Spleen (tissue), 7 donors: ENCODE measurements around the gene SHC3.

Experiments used
- CTCF ChIP-seq, 11 experiments: fragments of 200-600 bp in 7 of 11; fragments of 450-650 bp in 4 of 11; sonication (generic) in 4 of 11; IDR thresholded peaks in 8 of 11; conservative IDR thresholded peaks in 3 of 11; 1 replicate in 7 of 11; 2 replicates in 4 of 11; pipeline versions ENCODE4 v1.4.0 to v1.8.0; 2016 to 2021; ENCODE audit warnings: antibody characterized with exemption in 11 of 11, inconsistent platforms in 4 of 11, mild to moderate bottlenecking in 1 of 11
- POLR2A ChIP-seq, 3 donors: fragments of 450-650 bp; IDR thresholded peaks; one replicate each; pipeline ENCODE4 v1.5.1; 2017; ENCODE audit warnings: antibody characterized with exemption in 3 of 3, mild to moderate bottlenecking in 1 of 3
- POLR2AphosphoS5 ChIP-seq, 3 donors: sonication (generic); formaldehyde crosslinking; IDR thresholded peaks; one replicate each; pipeline ENCODE4 v1.5.1; 2017; ENCODE audit warnings: antibody characterized with exemption in 3 of 3
- donor health status: DM: no; HTN: no; CAD: no; lungs with moderate emphysema.
- donor health status: DM: no; HTN: no; CAD: no.
- donor health status: DM: no; HTN: no; CAD: no.

GRCh38 chr9:89014153-89014552 lies 164.5 kb downstream of the SHC3 start:
- TF ChIP-seq CTCF (IDR thresholded peaks at IDR 0.05 in 8 of 11, conservative IDR thresholded peaks at IDR 0.05 in 3 of 11), result no peak
- TF ChIP-seq POLR2AphosphoS5 (IDR thresholded peaks at IDR 0.05), result no peak
- no peak for TF ChIP-seq POLR2A (IDR thresholded peaks at IDR 0.05)
